Vagina (tissue), 2 donors: ENCODE data around the gene NSD2.

ENCODE experiments used
- POLR2A ChIP-seq, 2 donors: fragments of 450-650 bp; IDR thresholded peaks; one replicate each; pipeline ENCODE4 v1.6.1; 2017; ENCODE audit warnings: antibody characterized with exemption in 2 of 2, mild to moderate bottlenecking in 2 of 2, moderate library complexity in 2 of 2
- POLR2AphosphoS5 ChIP-seq, 2 donors: sonication (generic); formaldehyde crosslinking; IDR thresholded peaks; one replicate each; pipeline ENCODE4 v1.9.0; 2017; ENCODE audit warnings: antibody characterized with exemption in 2 of 2, mild to moderate bottlenecking in 2 of 2, low read depth in 1 of 2; ENCODE audit not compliant: insufficient read depth in 1 of 2
- TF ChIP-seq, protein P1 (sequence below), 3 experiments: fragments of 450-650 bp in 2 of 3; fragments of 200-600 bp in 1 of 3; sonication (generic) in 1 of 3; IDR thresholded peaks; one replicate each; pipeline ENCODE4 v1.5.1; 2017 to 2019; ENCODE audit warnings: antibody characterized with exemption in 3 of 3, mild to moderate bottlenecking in 2 of 3, moderate library complexity in 2 of 3

DNA sequence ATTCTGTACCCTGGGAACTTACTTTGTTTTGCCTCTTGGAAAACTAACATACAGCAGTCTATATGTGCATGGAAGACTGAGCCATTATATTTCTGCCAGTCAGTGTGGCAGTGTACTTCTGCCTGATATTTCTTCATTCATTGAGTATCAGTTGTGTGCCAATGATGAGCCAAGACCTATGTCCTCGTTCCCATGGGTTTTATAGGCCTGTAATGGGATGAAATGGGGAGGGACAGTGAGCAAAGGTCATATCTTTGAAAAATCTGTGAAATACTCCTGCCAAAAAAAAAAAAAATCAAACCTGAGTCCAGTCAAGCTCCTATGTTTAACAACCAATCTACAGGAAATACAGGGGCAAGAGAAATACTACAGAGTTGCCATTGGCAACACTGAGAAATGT is 9.1 kb downstream of the NSD2 start:
- TF ChIP-seq, protein P1, sequence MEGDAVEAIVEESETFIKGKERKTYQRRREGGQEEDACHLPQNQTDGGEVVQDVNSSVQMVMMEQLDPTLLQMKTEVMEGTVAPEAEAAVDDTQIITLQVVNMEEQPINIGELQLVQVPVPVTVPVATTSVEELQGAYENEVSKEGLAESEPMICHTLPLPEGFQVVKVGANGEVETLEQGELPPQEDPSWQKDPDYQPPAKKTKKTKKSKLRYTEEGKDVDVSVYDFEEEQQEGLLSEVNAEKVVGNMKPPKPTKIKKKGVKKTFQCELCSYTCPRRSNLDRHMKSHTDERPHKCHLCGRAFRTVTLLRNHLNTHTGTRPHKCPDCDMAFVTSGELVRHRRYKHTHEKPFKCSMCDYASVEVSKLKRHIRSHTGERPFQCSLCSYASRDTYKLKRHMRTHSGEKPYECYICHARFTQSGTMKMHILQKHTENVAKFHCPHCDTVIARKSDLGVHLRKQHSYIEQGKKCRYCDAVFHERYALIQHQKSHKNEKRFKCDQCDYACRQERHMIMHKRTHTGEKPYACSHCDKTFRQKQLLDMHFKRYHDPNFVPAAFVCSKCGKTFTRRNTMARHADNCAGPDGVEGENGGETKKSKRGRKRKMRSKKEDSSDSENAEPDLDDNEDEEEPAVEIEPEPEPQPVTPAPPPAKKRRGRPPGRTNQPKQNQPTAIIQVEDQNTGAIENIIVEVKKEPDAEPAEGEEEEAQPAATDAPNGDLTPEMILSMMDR (IDR thresholded peaks at IDR 0.05), result no peak
- TF ChIP-seq POLR2A (IDR thresholded peaks at IDR 0.05) (no peak), POLR2AphosphoS5 (IDR thresholded peaks at IDR 0.05; ENCODE audit: insufficient read depth in 1 of 2, low read depth in 1 of 2) (no peak)
